Esophagus squamous epithelium (tissue), 4 donors: ENCODE data around the gene TUBA4A.

Experiments used
- POLR2A ChIP-seq, 4 donors: fragments of 450-650 bp; IDR thresholded peaks; one replicate each; pipeline ENCODE4 v1.6.1; 2017; ENCODE audit warnings: antibody characterized with exemption in 4 of 4, mild to moderate bottlenecking in 4 of 4, moderate library complexity in 3 of 4
- TF ChIP-seq, protein P1 (sequence below), 6 experiments: fragments of 450-650 bp in 4 of 6; fragments of 200-600 bp in 2 of 6; sonication (generic) in 2 of 6; IDR thresholded peaks; one replicate each; pipeline ENCODE4 v1.5.1; 2016 to 2019; ENCODE audit warnings: antibody characterized with exemption in 6 of 6, mild to moderate bottlenecking in 4 of 6, moderate library complexity in 4 of 6

DNA sequence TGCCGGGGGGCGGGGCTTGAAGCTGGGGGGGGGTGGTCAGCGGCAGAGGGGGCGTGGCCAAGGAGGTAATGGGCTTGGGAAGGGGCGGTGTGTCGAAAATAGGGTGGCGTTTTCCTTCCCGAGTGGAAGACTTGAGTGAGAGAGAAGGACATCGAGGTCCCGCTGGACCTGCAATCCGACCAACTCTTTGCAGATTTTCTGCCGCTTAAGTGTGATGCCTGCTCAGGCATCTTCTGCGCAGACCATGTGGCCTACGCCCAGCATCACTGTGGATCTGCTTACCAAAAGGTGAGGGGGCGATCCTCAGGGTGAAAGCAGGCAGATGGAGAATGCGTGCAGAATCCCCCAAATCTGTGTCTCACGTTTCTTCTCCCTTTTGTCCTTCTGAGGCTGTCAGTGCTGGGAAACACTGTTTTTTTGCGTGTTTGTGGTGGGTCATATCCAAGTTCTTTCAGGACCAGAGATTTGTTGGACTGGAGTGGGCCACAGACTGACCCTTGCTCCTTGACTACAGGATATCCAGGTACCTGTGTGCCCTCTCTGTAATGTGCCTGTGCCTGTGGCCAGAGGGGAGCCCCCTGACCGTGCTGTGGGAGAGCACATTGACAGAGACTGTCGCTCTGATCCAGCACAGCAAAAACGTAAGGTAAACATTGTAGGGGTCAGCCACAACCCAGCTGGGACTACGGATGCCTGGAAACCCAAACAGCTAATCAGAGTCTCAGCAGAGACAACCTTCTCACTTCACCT lies 46.4 kb downstream of the TUBA4A start:
- TF ChIP-seq, protein P1, sequence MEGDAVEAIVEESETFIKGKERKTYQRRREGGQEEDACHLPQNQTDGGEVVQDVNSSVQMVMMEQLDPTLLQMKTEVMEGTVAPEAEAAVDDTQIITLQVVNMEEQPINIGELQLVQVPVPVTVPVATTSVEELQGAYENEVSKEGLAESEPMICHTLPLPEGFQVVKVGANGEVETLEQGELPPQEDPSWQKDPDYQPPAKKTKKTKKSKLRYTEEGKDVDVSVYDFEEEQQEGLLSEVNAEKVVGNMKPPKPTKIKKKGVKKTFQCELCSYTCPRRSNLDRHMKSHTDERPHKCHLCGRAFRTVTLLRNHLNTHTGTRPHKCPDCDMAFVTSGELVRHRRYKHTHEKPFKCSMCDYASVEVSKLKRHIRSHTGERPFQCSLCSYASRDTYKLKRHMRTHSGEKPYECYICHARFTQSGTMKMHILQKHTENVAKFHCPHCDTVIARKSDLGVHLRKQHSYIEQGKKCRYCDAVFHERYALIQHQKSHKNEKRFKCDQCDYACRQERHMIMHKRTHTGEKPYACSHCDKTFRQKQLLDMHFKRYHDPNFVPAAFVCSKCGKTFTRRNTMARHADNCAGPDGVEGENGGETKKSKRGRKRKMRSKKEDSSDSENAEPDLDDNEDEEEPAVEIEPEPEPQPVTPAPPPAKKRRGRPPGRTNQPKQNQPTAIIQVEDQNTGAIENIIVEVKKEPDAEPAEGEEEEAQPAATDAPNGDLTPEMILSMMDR (IDR thresholded peaks at IDR 0.05) = no peak
- no peak for TF ChIP-seq POLR2A (IDR thresholded peaks at IDR 0.05)
